A549 (cell line): ENCODE measurements around the gene IZUMO1R.

Experiments used
- BHLHE40 ChIP-seq: IDR thresholded peaks from 2 replicates; pipeline ENCODE4 v1.6.1; 2012; ENCODE audit warnings: low read depth, low read length, inconsistent platforms
- CEBPB ChIP-seq, 2 experiments: fragments of >200 bp in 1 of 2; sonication (Bioruptor Twin) in 1 of 2; formaldehyde crosslinking in 1 of 2; IDR thresholded peaks; 2 replicates each; pipeline ENCODE4 v1.6.1; 2012 to 2016
- ESRRA ChIP-seq: fragments of 150-350 bp; IDR thresholded peaks from 2 replicates; pipeline ENCODE4 v1.6.1; 2014; ENCODE audit warnings: mild to moderate bottlenecking, low read length, borderline replicate concordance
- GATA3 ChIP-seq: IDR thresholded peaks from 2 replicates; pipeline ENCODE4 v1.6.1; 2012; ENCODE audit warnings: borderline replicate concordance
- HOXA7 ChIP-seq: fragments of 250-450 bp; sonication (Bioruptor Pico); IDR thresholded peaks from 2 replicates; pipeline ENCODE4 v1.5.0; 2020; ENCODE audit warnings: mild to moderate bottlenecking, moderate library complexity
- NPAS2 ChIP-seq: fragments of 250-450 bp; sonication (Bioruptor Pico); IDR thresholded peaks from 2 replicates; pipeline ENCODE4 v1.8.0; 2022; ENCODE audit warnings: mild to moderate bottlenecking, moderate library complexity, borderline replicate concordance
- POLR2A ChIP-seq: IDR thresholded peaks from 2 replicates; pipeline ENCODE4 v1.6.1; 2012; ENCODE audit warnings: mild to moderate bottlenecking, low read length
- POLR2AphosphoS2 ChIP-seq: conservative IDR thresholded peaks from 2 replicates; pipeline ENCODE4 v1.6.1; 2012; ENCODE audit warnings: low read length, improper control_type of control experiment, inconsistent platforms
- RARB ChIP-seq: fragments of 250-450 bp; sonication (Bioruptor Pico); IDR thresholded peaks from 2 replicates; pipeline ENCODE4 v1.8.0; 2021; ENCODE audit warnings: mild to moderate bottlenecking, moderate library complexity
- TF ChIP-seq, protein P1 (sequence below): fragments of 200-600 bp; sonication (generic); IDR thresholded peaks from 2 replicates; pipeline ENCODE4 v1.6.1; 2016; ENCODE audit warnings: antibody characterized with exemption, mild to moderate bottlenecking, moderate library complexity
- TF ChIP-seq, protein P2 (sequence below): fragments of >200 bp; sonication (Bioruptor Twin); formaldehyde crosslinking; IDR thresholded peaks from 3 replicates; pipeline ENCODE4 v1.5.1; 2016
- TF ChIP-seq, protein P3 (sequence below): IDR thresholded peaks from 2 replicates; pipeline ENCODE4 v1.6.1; 2012

DNA sequence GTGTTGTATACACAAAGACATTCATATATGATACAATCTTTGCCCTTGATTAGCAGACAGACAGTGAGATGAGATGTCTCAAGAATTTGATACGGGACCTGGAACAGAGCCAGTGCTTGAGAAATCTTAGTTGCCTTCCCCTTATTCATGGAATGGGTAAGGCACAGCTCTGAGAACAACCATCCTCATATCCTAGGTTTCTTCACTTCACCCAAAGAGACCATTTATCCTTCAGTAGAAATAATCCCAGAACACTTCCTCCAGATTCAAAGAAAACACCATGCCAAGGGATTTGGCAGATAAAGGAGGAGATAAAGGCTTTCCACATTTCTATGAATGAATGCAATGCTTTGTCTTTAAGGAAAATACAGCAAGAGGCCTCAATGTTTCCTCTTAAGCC, 8.8 kb upstream of the IZUMO1R start:
- TF ChIP-seq, protein P1, sequence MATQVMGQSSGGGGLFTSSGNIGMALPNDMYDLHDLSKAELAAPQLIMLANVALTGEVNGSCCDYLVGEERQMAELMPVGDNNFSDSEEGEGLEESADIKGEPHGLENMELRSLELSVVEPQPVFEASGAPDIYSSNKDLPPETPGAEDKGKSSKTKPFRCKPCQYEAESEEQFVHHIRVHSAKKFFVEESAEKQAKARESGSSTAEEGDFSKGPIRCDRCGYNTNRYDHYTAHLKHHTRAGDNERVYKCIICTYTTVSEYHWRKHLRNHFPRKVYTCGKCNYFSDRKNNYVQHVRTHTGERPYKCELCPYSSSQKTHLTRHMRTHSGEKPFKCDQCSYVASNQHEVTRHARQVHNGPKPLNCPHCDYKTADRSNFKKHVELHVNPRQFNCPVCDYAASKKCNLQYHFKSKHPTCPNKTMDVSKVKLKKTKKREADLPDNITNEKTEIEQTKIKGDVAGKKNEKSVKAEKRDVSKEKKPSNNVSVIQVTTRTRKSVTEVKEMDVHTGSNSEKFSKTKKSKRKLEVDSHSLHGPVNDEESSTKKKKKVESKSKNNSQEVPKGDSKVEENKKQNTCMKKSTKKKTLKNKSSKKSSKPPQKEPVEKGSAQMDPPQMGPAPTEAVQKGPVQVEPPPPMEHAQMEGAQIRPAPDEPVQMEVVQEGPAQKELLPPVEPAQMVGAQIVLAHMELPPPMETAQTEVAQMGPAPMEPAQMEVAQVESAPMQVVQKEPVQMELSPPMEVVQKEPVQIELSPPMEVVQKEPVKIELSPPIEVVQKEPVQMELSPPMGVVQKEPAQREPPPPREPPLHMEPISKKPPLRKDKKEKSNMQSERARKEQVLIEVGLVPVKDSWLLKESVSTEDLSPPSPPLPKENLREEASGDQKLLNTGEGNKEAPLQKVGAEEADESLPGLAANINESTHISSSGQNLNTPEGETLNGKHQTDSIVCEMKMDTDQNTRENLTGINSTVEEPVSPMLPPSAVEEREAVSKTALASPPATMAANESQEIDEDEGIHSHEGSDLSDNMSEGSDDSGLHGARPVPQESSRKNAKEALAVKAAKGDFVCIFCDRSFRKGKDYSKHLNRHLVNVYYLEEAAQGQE, result no peak
- TF ChIP-seq, protein P2, sequence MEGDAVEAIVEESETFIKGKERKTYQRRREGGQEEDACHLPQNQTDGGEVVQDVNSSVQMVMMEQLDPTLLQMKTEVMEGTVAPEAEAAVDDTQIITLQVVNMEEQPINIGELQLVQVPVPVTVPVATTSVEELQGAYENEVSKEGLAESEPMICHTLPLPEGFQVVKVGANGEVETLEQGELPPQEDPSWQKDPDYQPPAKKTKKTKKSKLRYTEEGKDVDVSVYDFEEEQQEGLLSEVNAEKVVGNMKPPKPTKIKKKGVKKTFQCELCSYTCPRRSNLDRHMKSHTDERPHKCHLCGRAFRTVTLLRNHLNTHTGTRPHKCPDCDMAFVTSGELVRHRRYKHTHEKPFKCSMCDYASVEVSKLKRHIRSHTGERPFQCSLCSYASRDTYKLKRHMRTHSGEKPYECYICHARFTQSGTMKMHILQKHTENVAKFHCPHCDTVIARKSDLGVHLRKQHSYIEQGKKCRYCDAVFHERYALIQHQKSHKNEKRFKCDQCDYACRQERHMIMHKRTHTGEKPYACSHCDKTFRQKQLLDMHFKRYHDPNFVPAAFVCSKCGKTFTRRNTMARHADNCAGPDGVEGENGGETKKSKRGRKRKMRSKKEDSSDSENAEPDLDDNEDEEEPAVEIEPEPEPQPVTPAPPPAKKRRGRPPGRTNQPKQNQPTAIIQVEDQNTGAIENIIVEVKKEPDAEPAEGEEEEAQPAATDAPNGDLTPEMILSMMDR, result no peak
- TF ChIP-seq POLR2A (no peak), RARB (CRISPR knock-in tag) (no peak), NPAS2 (no peak), HOXA7 (no peak), BHLHE40 (no peak), POLR2AphosphoS2 (no peak), CEBPB (IDR thresholded peaks at IDR 0.05) (no peak), ESRRA (no peak), GATA3 (no peak)
- TF ChIP-seq, protein P3, sequence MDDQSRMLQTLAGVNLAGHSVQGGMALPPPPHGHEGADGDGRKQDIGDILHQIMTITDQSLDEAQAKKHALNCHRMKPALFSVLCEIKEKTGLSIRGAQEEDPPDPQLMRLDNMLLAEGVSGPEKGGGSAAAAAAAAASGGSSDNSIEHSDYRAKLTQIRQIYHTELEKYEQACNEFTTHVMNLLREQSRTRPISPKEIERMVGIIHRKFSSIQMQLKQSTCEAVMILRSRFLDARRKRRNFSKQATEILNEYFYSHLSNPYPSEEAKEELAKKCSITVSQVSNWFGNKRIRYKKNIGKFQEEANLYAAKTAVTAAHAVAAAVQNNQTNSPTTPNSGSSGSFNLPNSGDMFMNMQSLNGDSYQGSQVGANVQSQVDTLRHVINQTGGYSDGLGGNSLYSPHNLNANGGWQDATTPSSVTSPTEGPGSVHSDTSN, result no peak
